Esophagus muscularis mucosa (tissue), 4 donors: ENCODE data around the gene ZNF37A.

Source experiments
- CTCF ChIP-seq, 3 experiments: fragments of 200-600 bp in 2 of 3; fragments of 450-650 bp in 1 of 3; sonication (generic) in 2 of 3; IDR thresholded peaks; one replicate each; pipeline ENCODE4 v1.5.1; 2017 to 2019; ENCODE audit warnings: antibody characterized with exemption in 3 of 3, mild to moderate bottlenecking in 2 of 3, moderate library complexity in 1 of 3
- EP300 ChIP-seq: sonication (generic); formaldehyde crosslinking; IDR thresholded peaks from one replicate; pipeline ENCODE4 v1.6.1; 2017; ENCODE audit warnings: antibody characterized with exemption
- POLR2A ChIP-seq: fragments of 450-650 bp; IDR thresholded peaks from one replicate; pipeline ENCODE4 v1.6.1; 2017; ENCODE audit warnings: antibody characterized with exemption, moderate library complexity, mild to moderate bottlenecking, low read depth

GRCh38 chr10:38146579-38147333, 52.6 kb downstream of the ZNF37A start:
- TF ChIP-seq CTCF (IDR thresholded peaks at IDR 0.05) (no peak), EP300 (no peak), POLR2A (no peak)
